Muscle of back (tissue), 11 donors: ENCODE measurements around the gene NFX1. TPM values are rescaled to one million over a fixed set of nuclear protein-coding genes. Genes with fewer than 3 reads are reported as not detected.
"Not testable (repeated sequence)": the region's sequence is repeated elsewhere in the genome, so short reads cannot be mapped to it uniquely, and the experiment has no call there.

Experiments used
- DNase-seq, 3 donors: peaks; one replicate each; pipeline versions ENCODE4 v3.0.0 to v3.0.0-alpha.2; 2013
- polyA plus RNA-seq, 10 donors: library from polyadenylated mRNA; unstranded; fragments of 120-200 nt; gene quantifications; one replicate each; pipeline ENCODE4 v1.2.1, GENCODE V29; 2013; ENCODE audit not compliant: insufficient read length in 10 of 10

The NFX1 gene
- polyA plus RNA-seq, 10 donors: 21.6 to 33.4 (median 27.1) TPM

GRCh38 chr9:33309903-33310302 lies 19.6 kb downstream of the NFX1 start:
- DNase-seq: no peak

GRCh38 chr9:33310748-33311147 lies 20.4 kb downstream of the NFX1 start:
- DNase-seq: no peak

- DNase-seq: no peak
Measured at GRCh38 chr9:33311953-33312352, 21.6 kb downstream of the NFX1 start.

GRCh38 chr9:33315371-33315770 lies 25.1 kb downstream of the NFX1 start:
- DNase-seq: no peak

- not testable (repeated sequence) for DNase-seq
Measured at GRCh38 chr9:33317136-33317535, 26.8 kb downstream of the NFX1 start.

- no peak for DNase-seq
Measured at GRCh38 chr9:33318225-33318624, 27.9 kb downstream of the NFX1 start.

- DNase-seq: no peak
Measured at GRCh38 chr9:33318781-33319180, 28.5 kb downstream of the NFX1 start.

- no peak for DNase-seq
Measured at GRCh38 chr9:33320230-33320567, 29.9 kb downstream of the NFX1 start.

- peak; percentile 27 to 90 (median 67) for DNase-seq
Measured at GRCh38 chr9:33320568-33321261, 30.4 kb downstream of the NFX1 start.

- no peak for DNase-seq
Measured at GRCh38 chr9:33329117-33329563, 38.8 kb downstream of the NFX1 start.

GRCh38 chr9:33329979-33330378 lies 39.7 kb downstream of the NFX1 start:
- no peak for DNase-seq

- peak in 1 of 3 donors; percentile 25 for DNase-seq
Measured at GRCh38 chr9:33331377-33331891, 41.1 kb downstream of the NFX1 start.

- DNase-seq: no peak
Measured at GRCh38 chr9:33332011-33332410, 41.7 kb downstream of the NFX1 start.

GRCh38 chr9:33332956-33333355 lies 42.6 kb downstream of the NFX1 start:
- DNase-seq: not testable (repeated sequence)

GRCh38 chr9:33340186-33340585 lies 49.9 kb downstream of the NFX1 start:
- no peak for DNase-seq

GRCh38 chr9:33341182-33341581 lies 50.9 kb downstream of the NFX1 start:
- no peak for DNase-seq

GRCh38 chr9:33344145-33344544 lies 53.8 kb downstream of the NFX1 start:
- DNase-seq: no peak

GRCh38 chr9:33346564-33346963 lies 56.2 kb downstream of the NFX1 start:
- peak in 1 of 3 donors; percentile 12 for DNase-seq

GRCh38 chr9:33348998-33349397 lies 58.7 kb downstream of the NFX1 start:
- no peak for DNase-seq

- no peak for DNase-seq
Measured at GRCh38 chr9:33349743-33350142, 59.4 kb downstream of the NFX1 start.

GRCh38 chr9:33350310-33350709 lies 60.0 kb downstream of the NFX1 start:
- DNase-seq: peak; percentile 52 to 81 (median 77)

- DNase-seq: no peak
Measured at GRCh38 chr9:33351547-33351946, 61.2 kb downstream of the NFX1 start.

- DNase-seq: no peak
Measured at GRCh38 chr9:33354651-33355211, 64.4 kb downstream of the NFX1 start.

- no peak for DNase-seq
Measured at GRCh38 chr9:33355933-33356332, 65.6 kb downstream of the NFX1 start.
